ENCODE results near the gene DCLK1.

The DCLK1 gene

GRCh38 chr13:36132376-36132775, 1.2 kb upstream of the DCLK1 start:
- no peaks in the 10 kb centered on the region for H4K20me1 ChIP-seq
- no peak overlapping the region for H3K27ac ChIP-seq
- no peak overlapping the region for H3K4me2 ChIP-seq
- H3K4me3 ChIP-seq = no peak overlapping the region
- no peaks in the 10 kb centered on the region for H3K36me3 ChIP-seq
- no peaks in the 10 kb centered on the region for H3K27me3 ChIP-seq
- H3K9me3 ChIP-seq = peaks cover 17% of the 10 kb centered on the region
- no peak for TF ChIP-seq Cebpa-rat (IDR thresholded peaks at IDR 0.05)
- H3K4me1 ChIP-seq = no peaks in the 10 kb centered on the region
- no peak overlapping the region for H3K9ac ChIP-seq

DNA sequence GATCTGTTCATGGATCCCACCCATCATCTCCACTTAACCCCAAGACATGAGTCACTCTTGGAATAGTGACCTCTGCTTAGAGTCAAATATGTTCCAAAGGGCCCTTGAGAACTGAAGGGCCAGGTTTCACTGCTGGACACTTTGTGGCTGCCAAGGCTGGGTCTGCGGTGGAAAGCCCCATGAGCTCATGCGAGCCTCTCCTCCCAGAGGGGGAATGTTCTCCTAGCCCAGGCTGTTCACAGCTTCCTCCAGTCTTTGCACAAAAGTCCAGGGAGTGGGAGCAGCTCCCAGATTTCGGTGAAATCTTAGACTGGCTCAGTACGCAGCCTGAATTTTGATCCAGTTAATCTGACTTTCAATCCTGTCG, 732 bp upstream of the DCLK1 start:
- no peak for TF ChIP-seq Cebpa-rat (IDR thresholded peaks at IDR 0.05)
- no peaks in the 10 kb centered on the region for H3K27me3 ChIP-seq
- no peak overlapping the region for H3K9ac ChIP-seq
- no peak overlapping the region for H3K27ac ChIP-seq
- H3K36me3 ChIP-seq = no peaks in the 10 kb centered on the region
- H3K4me1 ChIP-seq = no peaks in the 10 kb centered on the region
- H3K4me2 ChIP-seq = no peak overlapping the region
- H3K4me3 ChIP-seq = no peak overlapping the region
- H4K20me1 ChIP-seq = no peaks in the 10 kb centered on the region
- H3K9me3 ChIP-seq = peaks cover 17% of the 10 kb centered on the region

- Histone ChIP-seq H3K4me2 (no peak overlapping the region), H4K20me1 (no peaks in the 10 kb centered on the region), H3K27ac (no peak overlapping the region), H3K9me3 (peaks cover 17% of the 10 kb centered on the region), H3K4me3 (no peak overlapping the region), H3K27me3 (no peaks in the 10 kb centered on the region), H3K36me3 (no peaks in the 10 kb centered on the region), H3K9ac (no peak overlapping the region), H3K4me1 (no peaks in the 10 kb centered on the region)
- TF ChIP-seq Cebpa-rat (IDR thresholded peaks at IDR 0.05) = no peak
Measured at GRCh38 chr13:36130552-36131221, 495 bp downstream of the DCLK1 start.

DNA sequence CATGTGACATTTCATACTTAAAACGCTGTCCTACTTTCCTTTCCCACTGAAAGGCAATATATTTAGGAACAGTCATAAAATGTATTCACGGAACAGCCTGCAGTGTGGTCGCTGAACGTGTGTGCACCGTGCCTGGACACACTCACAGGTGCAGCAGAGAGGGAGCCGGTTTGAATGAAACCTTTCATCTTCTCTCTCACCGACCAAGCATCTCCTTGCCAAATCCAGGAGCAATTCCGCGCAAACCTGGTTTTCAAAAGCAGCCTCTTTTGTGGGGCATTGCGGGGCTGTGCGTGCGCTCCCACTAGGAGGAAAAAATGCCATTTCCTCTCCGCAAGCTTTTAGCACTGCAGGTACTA, 1.0 kb downstream of the DCLK1 start:
- Histone ChIP-seq H3K9me3 (peaks cover 17% of the 10 kb centered on the region), H3K4me3 (no peak overlapping the region), H4K20me1 (no peaks in the 10 kb centered on the region), H3K36me3 (no peaks in the 10 kb centered on the region), H3K4me2 (no peak overlapping the region), H3K27me3 (no peaks in the 10 kb centered on the region), H3K27ac (no peak overlapping the region), H3K4me1 (no peaks in the 10 kb centered on the region), H3K9ac (no peak overlapping the region)
- TF ChIP-seq Cebpa-rat (IDR thresholded peaks at IDR 0.05) = no peak

DNA sequence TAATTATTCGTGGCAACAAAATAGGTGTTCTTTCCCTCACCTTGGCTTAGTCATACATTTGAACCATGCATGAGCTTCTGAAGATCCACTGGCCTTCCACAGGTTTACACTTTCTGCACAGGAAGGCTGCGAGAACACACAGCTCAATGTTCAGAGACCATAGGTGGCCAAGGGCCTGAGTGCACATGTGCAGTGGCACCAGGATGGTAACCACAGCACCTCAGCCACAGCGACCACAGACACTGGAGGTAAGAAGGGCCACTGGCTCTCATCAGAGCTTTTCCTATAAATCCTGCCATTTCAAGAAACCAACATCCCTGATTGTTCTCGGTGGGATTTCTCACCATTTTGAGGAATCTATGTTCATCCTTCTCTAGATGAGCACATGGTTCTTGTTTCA, 1.6 kb downstream of the DCLK1 start:
- no peaks in the 10 kb centered on the region for H3K36me3 ChIP-seq
- TF ChIP-seq Cebpa-rat (IDR thresholded peaks at IDR 0.05) = no peak
- no peak overlapping the region for H3K4me2 ChIP-seq
- no peaks in the 10 kb centered on the region for H4K20me1 ChIP-seq
- no peaks in the 10 kb centered on the region for H3K27me3 ChIP-seq
- H3K9ac ChIP-seq = no peak overlapping the region
- no peak overlapping the region for H3K27ac ChIP-seq
- no peak overlapping the region for H3K4me3 ChIP-seq
- peaks cover 17% of the 10 kb centered on the region for H3K9me3 ChIP-seq
- no peaks in the 10 kb centered on the region for H3K4me1 ChIP-seq

DNA sequence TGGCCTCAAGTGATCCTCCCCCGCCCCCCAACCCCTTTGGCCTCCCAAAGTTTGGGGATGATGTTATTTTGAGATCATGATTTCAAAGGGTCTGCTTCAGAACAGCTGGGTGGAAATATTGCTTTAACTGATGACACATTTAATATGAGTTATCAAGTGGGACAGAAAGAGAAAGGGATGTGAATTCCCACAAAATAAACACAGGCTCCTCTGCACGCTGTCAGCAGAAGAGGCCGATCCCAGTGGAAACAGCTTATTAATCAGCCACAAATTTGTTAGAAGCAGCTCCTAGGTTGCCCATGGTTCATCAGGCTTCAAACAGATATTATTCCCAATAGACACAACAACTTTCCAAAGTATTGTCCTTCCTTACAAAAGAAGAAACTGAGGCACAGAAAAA, 4.7 kb downstream of the DCLK1 start:
- Histone ChIP-seq H3K4me2 (no peak overlapping the region), H4K20me1 (no peaks in the 10 kb centered on the region), H3K27me3 (no peaks in the 10 kb centered on the region), H3K4me1 (no peaks in the 10 kb centered on the region), H3K9ac (no peak overlapping the region), H3K9me3 (peaks cover 14% of the 10 kb centered on the region), H3K4me3 (no peak overlapping the region), H3K36me3 (no peaks in the 10 kb centered on the region), H3K27ac (no peak overlapping the region)
- TF ChIP-seq Cebpa-rat (IDR thresholded peaks at IDR 0.05) = no peak

DNA sequence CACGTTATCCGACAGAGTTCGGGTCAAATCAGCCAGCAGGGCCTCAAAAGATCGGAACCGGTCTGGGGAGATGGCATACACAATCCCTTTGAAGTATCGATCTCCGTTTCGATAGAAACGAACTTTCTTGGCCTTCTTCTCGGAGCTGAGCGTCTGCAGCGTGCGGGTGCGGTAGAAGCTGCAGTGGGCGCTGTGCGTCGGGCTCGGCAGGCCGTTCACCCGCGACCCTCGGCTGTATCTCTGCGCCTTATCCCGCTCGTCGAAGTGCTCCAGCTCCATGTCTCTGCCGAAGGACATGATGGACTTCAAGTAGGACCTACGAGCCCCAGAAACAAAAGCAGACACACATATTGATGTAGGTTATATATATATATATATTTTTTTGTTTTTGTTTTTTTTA, 5.3 kb downstream of the DCLK1 start:
- H3K4me1 ChIP-seq = no peaks in the 10 kb centered on the region
- peaks cover 7% of the 10 kb centered on the region for H3K9me3 ChIP-seq
- TF ChIP-seq Cebpa-rat (IDR thresholded peaks at IDR 0.05) = no peak
- no peak overlapping the region for H3K27ac ChIP-seq
- no peak overlapping the region for H3K4me3 ChIP-seq
- H3K9ac ChIP-seq = no peak overlapping the region
- H4K20me1 ChIP-seq = no peaks in the 10 kb centered on the region
- no peak overlapping the region for H3K4me2 ChIP-seq
- H3K36me3 ChIP-seq = no peaks in the 10 kb centered on the region
- no peaks in the 10 kb centered on the region for H3K27me3 ChIP-seq

DNA sequence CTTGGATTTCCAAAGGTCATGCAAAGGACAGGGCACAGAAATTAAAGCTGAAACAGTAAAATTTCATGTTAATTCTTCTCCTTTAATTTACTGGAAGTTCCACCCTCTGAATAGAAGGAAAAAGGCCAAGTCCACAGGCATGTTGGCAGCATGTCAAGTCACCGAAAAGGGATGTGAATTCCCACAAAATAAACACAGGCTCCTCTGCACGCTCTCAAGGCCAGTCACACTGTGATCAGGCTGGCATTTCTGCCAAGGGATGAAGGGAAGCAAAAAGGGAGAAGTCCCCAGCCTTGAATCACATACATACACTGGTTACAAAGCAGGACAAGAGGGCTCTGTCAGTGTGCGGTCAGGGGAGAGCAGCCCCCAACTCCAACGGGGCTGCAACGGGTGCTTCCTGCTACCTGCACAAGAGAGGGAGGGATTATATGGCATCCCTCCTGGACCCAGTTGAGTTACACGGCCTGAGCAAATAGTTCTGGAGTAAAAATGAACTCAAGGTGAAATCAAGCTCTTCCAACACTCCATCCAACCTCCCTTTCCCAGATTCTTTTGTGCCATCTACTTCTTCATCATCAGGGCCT, 6.9 kb downstream of the DCLK1 start:
- Histone ChIP-seq H3K9ac (no peak overlapping the region), H3K27me3 (no peaks in the 10 kb centered on the region), H4K20me1 (no peaks in the 10 kb centered on the region), H3K36me3 (no peaks in the 10 kb centered on the region), H3K4me1 (no peaks in the 10 kb centered on the region), H3K9me3 (no peaks in the 10 kb centered on the region), H3K4me3 (no peak overlapping the region), H3K4me2 (no peak overlapping the region), H3K27ac (no peak overlapping the region)
- TF ChIP-seq Cebpa-rat (IDR thresholded peaks at IDR 0.05) = no peak

- no peak overlapping the region for H3K27ac ChIP-seq
- TF ChIP-seq Cebpa-rat (IDR thresholded peaks at IDR 0.05) = no peak
Measured at GRCh38 chr13:36115306-36115705, 15.9 kb downstream of the DCLK1 start.

DNA sequence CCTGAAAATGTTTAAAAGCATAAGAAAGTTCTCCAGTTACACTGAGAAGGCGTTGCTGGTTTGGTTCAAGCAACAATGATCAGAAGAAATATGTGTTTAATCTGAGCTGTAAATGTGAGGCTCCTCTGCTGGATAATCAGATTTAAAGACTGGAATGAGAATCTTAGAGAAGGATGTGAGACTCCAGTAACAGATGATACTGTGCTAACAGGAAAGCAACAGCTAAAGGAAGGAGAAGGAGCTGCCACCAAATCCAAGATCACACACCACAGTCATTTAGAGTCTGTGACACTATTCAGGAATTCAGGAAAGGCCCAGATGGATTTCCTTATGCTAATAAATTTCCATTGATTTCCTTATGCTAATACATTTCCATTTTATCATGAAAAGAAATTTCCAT, 16.9 kb downstream of the DCLK1 start:
- Histone ChIP-seq H3K4me2 (no peak overlapping the region), H3K4me1 (no peaks in the 10 kb centered on the region)

More at GRCh38 chr13:36115306-36115705, 15.9 kb downstream of the DCLK1 start:
- no peak overlapping the region for H3K4me2 ChIP-seq
- H4K20me1 ChIP-seq = no peaks in the 10 kb centered on the region
- H3K27me3 ChIP-seq = no peaks in the 10 kb centered on the region
- H3K9ac ChIP-seq = no peak overlapping the region
- H3K4me1 ChIP-seq = no peaks in the 10 kb centered on the region
- no peaks in the 10 kb centered on the region for H3K9me3 ChIP-seq
- H3K36me3 ChIP-seq = no peaks in the 10 kb centered on the region
- H3K4me3 ChIP-seq = no peak overlapping the region

DNA sequence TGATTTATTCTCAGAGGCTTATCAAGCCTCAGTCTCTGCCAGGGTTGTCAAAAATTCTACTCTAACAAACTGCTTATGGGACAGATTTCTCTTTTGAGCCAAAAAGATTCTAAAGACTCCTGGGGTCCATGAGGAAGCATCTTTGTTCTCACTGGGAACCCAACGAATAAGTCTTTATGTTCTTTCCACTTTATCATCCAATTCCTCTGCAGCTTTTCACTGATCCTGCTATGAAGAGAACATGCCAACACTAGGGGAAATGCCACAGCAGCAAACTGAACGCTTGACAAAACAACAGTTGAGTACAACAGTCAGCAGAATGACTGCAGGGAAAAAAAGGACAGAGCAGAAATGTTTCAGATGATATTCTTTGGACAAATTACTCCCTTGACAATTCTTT, 22.2 kb downstream of the DCLK1 start:
- Histone ChIP-seq H3K4me3 (no peak overlapping the region), H3K4me1 (no peaks in the 10 kb centered on the region), H4K20me1 (no peaks in the 10 kb centered on the region), H3K9me3 (no peaks in the 10 kb centered on the region), H3K27me3 (no peaks in the 10 kb centered on the region), H3K9ac (no peak overlapping the region), H3K36me3 (no peaks in the 10 kb centered on the region), H3K27ac (no peak overlapping the region), H3K4me2 (no peak overlapping the region)
- no peak for TF ChIP-seq Cebpa-rat (IDR thresholded peaks at IDR 0.05)

More for the DNA sequence above, 16.9 kb downstream of the DCLK1 start:
- no peak overlapping the region for H3K9ac ChIP-seq
- no peaks in the 10 kb centered on the region for H3K9me3 ChIP-seq
- no peak overlapping the region for H3K27ac ChIP-seq
- no peaks in the 10 kb centered on the region for H4K20me1 ChIP-seq
- no peaks in the 10 kb centered on the region for H3K36me3 ChIP-seq
- no peak overlapping the region for H3K4me3 ChIP-seq
- H3K27me3 ChIP-seq = no peaks in the 10 kb centered on the region
- no peak for TF ChIP-seq Cebpa-rat (IDR thresholded peaks at IDR 0.05)
